Fibroblast of lung (primary cell): ENCODE measurements around the gene KLF18. TPM values are rescaled to one million over a fixed set of nuclear protein-coding genes. Genes with fewer than 3 reads are reported as not detected.

Experiments used
- DNase-seq, 2 donors: peaks; one replicate each; pipeline versions ENCODE4 v3.0.0 to v3.0.0-alpha.2; 2010; ENCODE audit warnings: low read depth in 2 of 2
- H2AFZ ChIP-seq: 2 replicates; pipeline ENCODE4 v1.5.1; 2012; ENCODE audit warnings: low read length, control low read depth, inconsistent platforms
- H3K27ac ChIP-seq: 2 replicates; pipeline ENCODE4 v1.5.1; 2011; ENCODE audit warnings: low read length, control low read depth; ENCODE audit not compliant: insufficient read depth
- H3K27me3 ChIP-seq: 2 replicates; pipeline ENCODE4 v1.5.1; 2011; ENCODE audit warnings: mild to moderate bottlenecking, low read length; ENCODE audit not compliant: control insufficient read depth, insufficient read depth
- H3K36me3 ChIP-seq: 2 replicates; pipeline ENCODE4 v1.5.1; 2011; ENCODE audit warnings: low read length; ENCODE audit not compliant: control insufficient read depth, insufficient read depth
- H3K4me1 ChIP-seq: 2 replicates; pipeline ENCODE4 v1.5.1; 2011; ENCODE audit warnings: low read length; ENCODE audit not compliant: control insufficient read depth, insufficient read depth; ENCODE audit errors: extremely low read depth
- H3K4me2 ChIP-seq: 2 replicates; pipeline ENCODE4 v1.5.1; 2011; ENCODE audit warnings: low read length, control low read depth; ENCODE audit not compliant: insufficient read depth; ENCODE audit errors: extremely low read depth
- H3K4me3 ChIP-seq, 4 experiments: fragments of 200-600 bp in 1 of 4; sonication (generic) in 1 of 4; replicated peaks in 1 of 4; 2 replicates each; pipeline ENCODE4 v1.5.1; 2011 to 2016; ENCODE audit warnings: low read length in 4 of 4, low read depth in 3 of 4, mild to moderate bottlenecking in 3 of 4, control low read depth in 2 of 4, inconsistent platforms in 1 of 4, mixed read lengths in 1 of 4; ENCODE audit not compliant: insufficient read depth in 1 of 4; ENCODE audit errors: control extremely low read depth in 1 of 4
- H3K79me2 ChIP-seq: 2 replicates; pipeline ENCODE4 v1.5.1; 2012; ENCODE audit warnings: mild to moderate bottlenecking, low read length, inconsistent platforms; ENCODE audit not compliant: control insufficient read depth, insufficient read depth
- H3K9ac ChIP-seq: 2 replicates; pipeline ENCODE4 v1.5.1; 2011; ENCODE audit warnings: mild to moderate bottlenecking, low read length, control low read depth; ENCODE audit not compliant: insufficient read depth
- H3K9me3 ChIP-seq: 2 replicates; pipeline ENCODE4 v1.5.1; 2012; ENCODE audit warnings: low read depth, low read length; ENCODE audit not compliant: control insufficient read depth, insufficient read depth
- H4K20me1 ChIP-seq: 2 replicates; pipeline ENCODE4 v1.5.1; 2011; ENCODE audit warnings: low read length; ENCODE audit not compliant: control insufficient read depth, insufficient read depth; ENCODE audit errors: extremely low read depth
- CTCF ChIP-seq, 2 donors: IDR thresholded peaks in 1 of 2; conservative IDR thresholded peaks in 1 of 2; 1 replicate in 1 of 2; 2 replicates in 1 of 2; pipeline ENCODE4 v1.5.1; 2011 to 2012; ENCODE audit warnings: low read length in 2 of 2, control low read depth in 1 of 2, inconsistent platforms in 1 of 2, low read depth in 1 of 2, mild to moderate bottlenecking in 1 of 2
- EZH2 ChIP-seq: IDR thresholded peaks from 2 replicates; pipeline ENCODE4 v1.5.1; 2012; ENCODE audit warnings: low read length, control low read depth, mild to moderate bottlenecking; ENCODE audit errors: missing control alignments
- polyA plus RNA-seq, 2 donors: library from polyadenylated mRNA; depleted of rRNA in 1 of 2; stranded (reverse) in 1 of 2; unstranded in 1 of 2; fragments of >200 nt; gene quantifications; 2 replicates each; pipeline ENCODE4 v1.2.1, GENCODE V29; 2011 to 2012; ENCODE audit warnings: missing spikeins in 1 of 2
- total RNA-seq: library from RNA; depleted of rRNA; stranded (reverse); fragments of >200 nt; gene quantifications from 2 replicates; pipeline ENCODE4 v1.2.1, GENCODE V29; 2014

Gene KLF18
- total and polyA plus RNA-seq, 2 donors (not counting 1 experiment from before 2014, with no cell fraction given) = not detected

GRCh38 chr1:44131411-44131810, 10.0 kb downstream of the KLF18 start:
- Histone ChIP-seq H3K36me3 (no peaks in the 10 kb centered on the region), H3K4me3 (no peak overlapping the region), H3K79me2 (no peaks in the 10 kb centered on the region), H3K9ac (no peak overlapping the region), H4K20me1 (no peaks in the 10 kb centered on the region), H3K4me1 (no peaks in the 10 kb centered on the region), H3K4me2 (no peak overlapping the region), H2AFZ (no peak overlapping the region), H3K27me3 (no peaks in the 10 kb centered on the region), H3K27ac (no peak overlapping the region), H3K9me3 (no peaks in the 10 kb centered on the region)
- no peak for TF ChIP-seq CTCF (conservative IDR thresholded peaks at IDR 0.05 in 1 of 2, IDR thresholded peaks at IDR 0.05 in 1 of 2; ENCODE audit: low read depth in 1 of 2, low read length in 2 of 2)
- TF ChIP-seq EZH2 = no peak
- no peak for DNase-seq

GRCh38 chr1:44129616-44130500, 11.6 kb downstream of the KLF18 start:
- Histone ChIP-seq H4K20me1 (no peaks in the 10 kb centered on the region), H2AFZ (no peak overlapping the region), H3K9me3 (no peaks in the 10 kb centered on the region), H3K4me3 (no peak overlapping the region), H3K36me3 (no peaks in the 10 kb centered on the region), H3K27me3 (no peaks in the 10 kb centered on the region), H3K9ac (no peak overlapping the region), H3K27ac (no peak overlapping the region), H3K4me1 (no peaks in the 10 kb centered on the region), H3K4me2 (no peak overlapping the region), H3K79me2 (no peaks in the 10 kb centered on the region)
- DNase-seq = no peak
- TF ChIP-seq CTCF (conservative IDR thresholded peaks at IDR 0.05 in 1 of 2, IDR thresholded peaks at IDR 0.05 in 1 of 2; ENCODE audit: low read depth in 1 of 2, low read length in 2 of 2) (no peak), EZH2 (no peak)

- Histone ChIP-seq H3K79me2 (no peaks in the 10 kb centered on the region), H2AFZ (no peak overlapping the region), H3K9me3 (no peaks in the 10 kb centered on the region), H3K9ac (no peak overlapping the region), H3K27me3 (no peaks in the 10 kb centered on the region), H3K4me3 (no peak overlapping the region), H4K20me1 (no peaks in the 10 kb centered on the region), H3K4me1 (no peaks in the 10 kb centered on the region), H3K27ac (no peak overlapping the region), H3K4me2 (no peak overlapping the region), H3K36me3 (no peaks in the 10 kb centered on the region)
- TF ChIP-seq EZH2 (no peak), CTCF (conservative IDR thresholded peaks at IDR 0.05 in 1 of 2, IDR thresholded peaks at IDR 0.05 in 1 of 2; ENCODE audit: low read depth in 1 of 2, low read length in 2 of 2) (no peak)
- DNase-seq = no peak
Observed at GRCh38 chr1:44120398-44120949, 21.0 kb downstream of the KLF18 start.
